T-helper 17 cell (primary cell): Measurements from ENCODE around the gene TMEM245. TPM values are rescaled to one million over a fixed set of nuclear protein-coding genes. Genes with fewer than 3 reads are reported as not detected.
A peak's percentile ranks its signal among the peaks of the same experiment; 100 is the strongest.

ENCODE experiments used
- ATAC-seq: fragments of 150-1000 bp; cut with Tn5 transposase; 2 replicates; pipeline ENCODE4 v1.10.0; 2021; ENCODE audit warnings: mild to moderate bottlenecking, moderate library complexity
- DNase-seq, 3 donors: peaks; one replicate each; pipeline versions ENCODE4 v3.0.0 to v3.0.0-alpha.2; 2020 to 2021
- H3K9me3 ChIP-seq: one replicate; pipeline ENCODE4 v1.7.0; 2013; ENCODE audit warnings: low read length, mild to moderate bottlenecking; ENCODE audit not compliant: control insufficient read depth, poor library complexity, severe bottlenecking
- H3K27ac Mint-ChIP-seq: one replicate; pipeline ENCODE4 v1.8.0; 2022; ENCODE audit warnings: mild to moderate bottlenecking, moderate library complexity, mixed read lengths
- H3K27me3 Mint-ChIP-seq: one replicate; pipeline ENCODE4 v1.8.0; 2022; ENCODE audit warnings: mixed read lengths
- H3K36me3 Mint-ChIP-seq: one replicate; pipeline ENCODE4 v1.8.0; 2022; ENCODE audit warnings: low read depth, mixed read lengths
- H3K4me1 Mint-ChIP-seq: one replicate; pipeline ENCODE4 v1.8.0; 2022; ENCODE audit warnings: mild to moderate bottlenecking, mixed read lengths
- H3K4me3 Mint-ChIP-seq: one replicate; pipeline ENCODE4 v1.8.0; 2022; ENCODE audit warnings: mild to moderate bottlenecking, moderate library complexity, mixed read lengths
- total RNA-seq, 4 donors: library from RNA in 2 of 4; stranded (reverse) in 2 of 4; gene quantifications; one replicate each; pipeline ENCODE4 v1.2.3 and lab custom pipeline; 2022 to 2026

Gene TMEM245
- total RNA-seq, 2 donors from 2014 or later: 26.8 to 28.2 TPM

DNA sequence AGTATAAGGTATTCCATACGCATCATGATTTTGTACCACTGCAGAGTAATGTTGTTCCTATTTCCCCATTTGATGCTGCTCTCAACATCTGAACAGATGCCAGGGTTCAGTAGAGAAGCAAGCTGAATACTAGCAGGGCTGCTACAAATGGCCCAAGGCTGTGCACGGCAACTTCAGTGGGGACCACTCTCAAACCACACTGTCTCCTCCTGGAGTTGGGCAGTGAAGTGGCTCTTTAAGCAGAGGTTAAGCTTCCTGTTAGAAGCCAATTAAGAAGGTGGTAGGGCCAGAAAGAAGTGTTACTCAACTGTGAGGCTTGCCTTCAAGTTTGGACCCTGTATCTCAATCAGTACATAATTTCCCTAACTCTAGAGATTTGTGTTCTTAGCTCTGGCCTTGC is 32.0 kb downstream of the TMEM245 start:
- Mint-ChIP-seq H3K4me1 (peaks cover 18% of the 10 kb centered on the region), H3K36me3 (peaks cover 15% of the 10 kb centered on the region), H3K27me3 (no peaks in the 10 kb centered on the region), H3K27ac (no peak overlapping the region), H3K4me3 (no peak overlapping the region)
- H3K9me3 ChIP-seq: no peaks in the 10 kb centered on the region
- no peak for DNase-seq
- ATAC-seq: no peak

DNA sequence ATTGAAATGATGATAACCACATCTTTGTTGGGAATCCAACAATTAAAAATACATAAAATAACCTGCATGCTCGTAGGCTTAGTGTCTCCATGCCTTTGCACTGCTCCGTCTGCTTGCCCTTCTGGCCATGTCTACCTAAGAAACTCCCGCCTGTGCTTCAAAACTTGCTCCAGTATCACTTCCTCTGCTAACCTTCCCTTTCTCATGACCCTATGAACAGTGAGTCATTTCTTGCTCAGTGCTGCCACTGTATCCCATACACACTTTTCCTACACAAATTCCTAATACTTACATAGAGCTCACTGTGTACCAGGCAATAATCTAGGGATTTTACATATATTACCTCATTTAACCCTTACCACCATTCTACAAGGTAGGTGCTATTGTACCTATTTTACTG is 33.5 kb downstream of the TMEM245 start:
- H3K27me3 Mint-ChIP-seq: no peaks in the 10 kb centered on the region
- no peak overlapping the region for H3K4me3 Mint-ChIP-seq
- DNase-seq (no peak), ATAC-seq (no peak)
- H3K9me3 ChIP-seq: no peaks in the 10 kb centered on the region
- H3K27ac Mint-ChIP-seq: peak overlapping the region; percentile 56
- peaks cover 16% of the 10 kb centered on the region for H3K4me1 Mint-ChIP-seq
- peaks cover 12% of the 10 kb centered on the region for H3K36me3 Mint-ChIP-seq

GRCh38 chr9:109085510-109085909 is 34.2 kb downstream of the TMEM245 start:
- DNase-seq (no peak), ATAC-seq (no peak)
- H3K27me3 Mint-ChIP-seq: no peaks in the 10 kb centered on the region
- no peaks in the 10 kb centered on the region for H3K9me3 ChIP-seq
- peaks cover 13% of the 10 kb centered on the region for H3K4me1 Mint-ChIP-seq
- peaks cover 12% of the 10 kb centered on the region for H3K36me3 Mint-ChIP-seq
- no peak overlapping the region for H3K27ac Mint-ChIP-seq
- no peak overlapping the region for H3K4me3 Mint-ChIP-seq

DNA sequence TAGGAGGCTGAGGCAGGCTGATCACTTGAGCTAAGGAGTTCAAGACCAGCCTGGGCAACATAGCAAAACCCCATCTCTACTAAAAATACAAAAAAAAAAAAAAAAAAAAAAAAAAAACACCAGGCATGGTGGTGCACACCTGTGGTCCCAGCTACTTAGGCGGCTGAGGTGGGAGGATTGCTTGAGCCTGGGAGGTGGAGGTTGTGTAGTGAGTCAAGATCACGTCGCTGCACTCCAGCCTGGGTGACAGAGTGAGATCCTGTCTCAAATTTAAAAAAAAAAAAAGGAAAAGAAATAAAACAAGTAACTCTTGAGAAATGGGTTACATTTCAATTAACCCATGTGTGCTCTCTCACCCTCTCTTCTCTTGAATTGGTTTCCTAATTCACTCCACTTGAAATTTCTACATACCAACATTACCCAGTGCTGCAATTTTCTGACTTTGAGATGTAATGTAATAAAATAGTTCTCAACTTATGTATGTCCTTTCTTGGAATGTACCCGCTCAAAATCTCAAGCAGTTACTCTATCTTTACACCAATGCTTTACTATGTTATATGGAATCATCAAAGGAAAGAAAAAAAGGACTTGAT is 35.8 kb downstream of the TMEM245 start:
- ATAC-seq: no peak
- no peaks in the 10 kb centered on the region for H3K9me3 ChIP-seq
- Mint-ChIP-seq H3K4me3 (no peak overlapping the region), H3K36me3 (peaks cover 19% of the 10 kb centered on the region), H3K27ac (no peak overlapping the region), H3K27me3 (no peaks in the 10 kb centered on the region), H3K4me1 (peaks cover 16% of the 10 kb centered on the region)
- no peak for DNase-seq

DNA sequence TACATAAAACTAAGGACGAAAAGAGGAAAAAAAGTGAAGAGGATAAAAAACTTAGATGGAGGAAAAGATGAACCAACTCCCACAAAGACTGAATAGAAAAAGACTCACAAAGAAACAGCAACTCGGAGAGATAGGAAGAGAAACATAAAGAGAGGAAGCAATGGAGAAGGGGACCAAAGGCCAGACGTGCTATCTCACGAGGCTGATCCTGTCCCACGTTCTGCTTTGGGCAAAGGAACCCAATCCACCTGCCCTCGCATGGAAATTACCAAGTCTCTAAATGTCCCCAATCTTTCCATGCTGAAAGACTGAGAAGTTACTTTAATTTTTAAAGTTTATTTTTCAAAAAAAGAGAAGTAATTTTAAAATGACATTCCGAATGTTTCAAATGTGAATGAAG is 36.6 kb downstream of the TMEM245 start:
- peaks cover 23% of the 10 kb centered on the region for H3K36me3 Mint-ChIP-seq
- no peak overlapping the region for H3K27ac Mint-ChIP-seq

GRCh38 chr9:109082091-109082620 is 37.6 kb downstream of the TMEM245 start:
- peaks cover 14% of the 10 kb centered on the region for H3K4me1 Mint-ChIP-seq
- peaks cover 21% of the 10 kb centered on the region for H3K36me3 Mint-ChIP-seq
- H3K4me3 Mint-ChIP-seq: no peak overlapping the region
- no peak for DNase-seq
- H3K27me3 Mint-ChIP-seq: no peaks in the 10 kb centered on the region
- H3K27ac Mint-ChIP-seq: no peak overlapping the region
- H3K9me3 ChIP-seq: no peaks in the 10 kb centered on the region
- no peak for ATAC-seq

More for the DNA sequence above, 36.6 kb downstream of the TMEM245 start:
- no peak for ATAC-seq
- Mint-ChIP-seq H3K27me3 (no peaks in the 10 kb centered on the region), H3K4me1 (peaks cover 15% of the 10 kb centered on the region), H3K4me3 (no peak overlapping the region)
- H3K9me3 ChIP-seq: no peaks in the 10 kb centered on the region
- no peak for DNase-seq

- peak overlapping the region; percentile 32 for H3K27ac Mint-ChIP-seq
- H3K27me3 Mint-ChIP-seq: no peaks in the 10 kb centered on the region
- ATAC-seq (no peak), DNase-seq (no peak)
- peaks cover 9% of the 10 kb centered on the region for H3K4me1 Mint-ChIP-seq
- no peak overlapping the region for H3K4me3 Mint-ChIP-seq
- peaks cover 20% of the 10 kb centered on the region for H3K36me3 Mint-ChIP-seq
- no peaks in the 10 kb centered on the region for H3K9me3 ChIP-seq
Observed at GRCh38 chr9:109074236-109074889, 45.4 kb downstream of the TMEM245 start.

- ATAC-seq (no peak), DNase-seq (no peak)
- Mint-ChIP-seq H3K27ac (no peak overlapping the region), H3K4me1 (peaks cover 9% of the 10 kb centered on the region), H3K27me3 (no peaks in the 10 kb centered on the region), H3K36me3 (peaks cover 13% of the 10 kb centered on the region), H3K4me3 (no peak overlapping the region)
- no peaks in the 10 kb centered on the region for H3K9me3 ChIP-seq
Observed at GRCh38 chr9:109072821-109073435, 46.8 kb downstream of the TMEM245 start.

- DNase-seq: no peak
- no peaks in the 10 kb centered on the region for H3K27me3 Mint-ChIP-seq
Observed at GRCh38 chr9:109072133-109072692, 47.5 kb downstream of the TMEM245 start.

DNA sequence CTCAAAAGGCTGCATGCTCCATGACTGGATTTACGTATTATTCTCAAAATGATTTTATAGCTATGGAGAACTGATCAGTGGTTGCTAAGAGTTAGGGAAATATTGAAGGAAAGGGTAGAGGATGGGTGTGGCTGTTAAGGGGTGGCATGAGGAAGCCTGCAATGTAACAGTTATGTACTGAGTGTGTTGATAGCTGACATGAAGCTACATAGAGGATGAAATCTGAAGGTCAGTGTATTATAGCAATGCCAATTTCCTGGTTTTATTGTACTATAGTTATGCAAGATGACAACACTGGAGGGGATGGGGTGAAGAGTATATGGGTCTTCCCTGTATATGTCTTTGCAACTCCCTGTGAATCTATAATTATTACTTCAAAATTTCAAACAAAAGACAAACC is 51.0 kb downstream of the TMEM245 start:
- Mint-ChIP-seq H3K4me1 (no peaks in the 10 kb centered on the region), H3K27me3 (no peaks in the 10 kb centered on the region), H3K4me3 (no peak overlapping the region), H3K36me3 (peaks cover 7% of the 10 kb centered on the region), H3K27ac (no peak overlapping the region)
- H3K9me3 ChIP-seq: no peaks in the 10 kb centered on the region
- DNase-seq (no peak), ATAC-seq (no peak)

More at GRCh38 chr9:109072133-109072692, 47.5 kb downstream of the TMEM245 start:
- no peak overlapping the region for H3K27ac Mint-ChIP-seq
- H3K4me3 Mint-ChIP-seq: no peak overlapping the region
- peaks cover 9% of the 10 kb centered on the region for H3K4me1 Mint-ChIP-seq
- peaks cover 13% of the 10 kb centered on the region for H3K36me3 Mint-ChIP-seq
- no peaks in the 10 kb centered on the region for H3K9me3 ChIP-seq
- no peak for ATAC-seq

- Mint-ChIP-seq H3K27ac (no peak overlapping the region), H3K36me3 (peaks cover 4% of the 10 kb centered on the region)
Observed at GRCh38 chr9:109064963-109065702, 54.6 kb downstream of the TMEM245 start.

GRCh38 chr9:109063760-109064159 is 56.0 kb downstream of the TMEM245 start:
- H3K4me1 Mint-ChIP-seq: no peaks in the 10 kb centered on the region
- no peaks in the 10 kb centered on the region for H3K27me3 Mint-ChIP-seq
- peaks cover 7% of the 10 kb centered on the region for H3K36me3 Mint-ChIP-seq
- no peak overlapping the region for H3K4me3 Mint-ChIP-seq
- H3K9me3 ChIP-seq: no peaks in the 10 kb centered on the region
- DNase-seq (no peak), ATAC-seq (no peak)
- peak overlapping the region; percentile 0 for H3K27ac Mint-ChIP-seq

More at GRCh38 chr9:109064963-109065702, 54.6 kb downstream of the TMEM245 start:
- Mint-ChIP-seq H3K27me3 (no peaks in the 10 kb centered on the region), H3K4me3 (no peak overlapping the region), H3K4me1 (no peaks in the 10 kb centered on the region)
- DNase-seq (no peak), ATAC-seq (no peak)
- no peaks in the 10 kb centered on the region for H3K9me3 ChIP-seq

DNA sequence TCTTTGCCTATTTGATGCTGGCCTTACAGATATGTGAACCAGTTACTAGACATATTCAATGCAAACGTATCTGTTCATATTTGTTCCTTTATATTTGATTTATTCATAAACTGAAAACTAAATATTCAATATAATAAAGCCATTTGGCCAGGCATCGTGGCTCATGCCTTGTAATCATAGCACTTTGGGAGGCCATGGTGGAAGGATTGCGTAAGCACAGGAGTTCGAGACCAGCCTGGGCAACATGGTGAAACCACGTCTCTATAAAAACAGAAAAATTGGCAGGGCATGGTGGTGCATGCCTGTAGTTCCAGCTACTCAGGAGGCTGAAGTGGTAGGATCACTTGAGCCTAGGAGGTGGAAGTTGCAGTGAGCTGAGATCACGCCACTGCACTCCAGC is 57.2 kb downstream of the TMEM245 start:
- no peak overlapping the region for H3K27ac Mint-ChIP-seq
- no peaks in the 10 kb centered on the region for H3K9me3 ChIP-seq
- H3K27me3 Mint-ChIP-seq: no peaks in the 10 kb centered on the region
- ATAC-seq (no peak), DNase-seq (no peak)
- H3K4me3 Mint-ChIP-seq: no peak overlapping the region
- peaks cover 7% of the 10 kb centered on the region for H3K36me3 Mint-ChIP-seq
- no peaks in the 10 kb centered on the region for H3K4me1 Mint-ChIP-seq
